ENCODE measurements around the gene ASIC3.
"Not testable (repeated sequence)": the region's sequence is repeated elsewhere in the genome, so short reads cannot be mapped to it uniquely, and the experiment has no call there.

The ASIC3 gene

DNA sequence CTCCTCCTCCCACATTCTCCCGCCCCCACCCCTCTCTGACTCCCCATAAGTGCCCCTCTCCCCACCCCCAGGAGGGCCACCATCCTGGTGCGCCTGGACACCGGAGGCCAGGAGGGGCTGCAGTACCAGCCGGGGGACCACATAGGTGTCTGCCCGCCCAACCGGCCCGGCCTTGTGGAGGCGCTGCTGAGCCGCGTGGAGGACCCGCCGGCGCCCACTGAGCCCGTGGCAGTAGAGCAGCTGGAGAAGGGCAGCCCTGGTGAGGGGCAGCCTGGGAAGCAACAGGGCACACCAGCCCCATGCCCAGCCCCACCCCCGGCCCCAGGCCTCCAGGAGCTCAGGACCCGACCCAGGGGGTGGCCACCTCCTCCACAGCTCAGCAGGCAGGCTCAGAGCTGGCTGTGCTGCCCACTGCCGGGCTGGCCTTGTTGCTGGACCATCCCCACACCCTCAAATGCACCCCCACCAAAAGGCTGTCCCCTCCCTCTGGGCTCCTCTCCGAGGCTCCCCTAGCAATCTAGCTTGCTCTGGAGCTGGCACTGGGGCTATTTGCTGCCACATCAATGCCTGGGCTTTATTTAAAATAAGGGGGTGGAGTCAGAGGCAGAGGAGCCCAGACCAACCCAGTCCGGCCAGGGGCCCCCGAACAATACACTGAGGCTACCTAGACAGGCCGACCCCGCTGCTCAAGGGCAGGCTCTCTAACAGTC is 38.8 kb upstream of the ASIC3 start:
- TF ChIP-seq JUND (IDR thresholded peaks at IDR 0.05; ENCODE audit: low read depth) = no peak
- in situ Hi-C loops (cut with HindIII; ENCODE audit: low pct_unique_long_range_greater_than_20kb, low sequenced_read_pairs) = no loop called here
- DNase-seq (ENCODE audit: low read depth in 1 of 2, low spot score in 1 of 2) = no peak

DNA sequence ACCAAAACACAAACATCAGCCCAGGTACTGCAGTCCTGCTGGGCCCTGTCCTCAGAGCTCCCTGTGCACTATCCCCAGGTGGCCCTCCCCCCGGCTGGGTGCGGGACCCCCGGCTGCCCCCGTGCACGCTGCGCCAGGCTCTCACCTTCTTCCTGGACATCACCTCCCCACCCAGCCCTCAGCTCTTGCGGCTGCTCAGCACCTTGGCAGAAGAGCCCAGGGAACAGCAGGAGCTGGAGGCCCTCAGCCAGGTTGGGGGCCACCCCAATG is 38.4 kb upstream of the ASIC3 start:
- DNase-seq (ENCODE audit: low read depth in 1 of 2, low spot score in 1 of 2) = no peak
- in situ Hi-C loops (cut with HindIII; ENCODE audit: low pct_unique_long_range_greater_than_20kb, low sequenced_read_pairs) = no loop called here
- TF ChIP-seq JUND (IDR thresholded peaks at IDR 0.05; ENCODE audit: low read depth) = no peak

DNA sequence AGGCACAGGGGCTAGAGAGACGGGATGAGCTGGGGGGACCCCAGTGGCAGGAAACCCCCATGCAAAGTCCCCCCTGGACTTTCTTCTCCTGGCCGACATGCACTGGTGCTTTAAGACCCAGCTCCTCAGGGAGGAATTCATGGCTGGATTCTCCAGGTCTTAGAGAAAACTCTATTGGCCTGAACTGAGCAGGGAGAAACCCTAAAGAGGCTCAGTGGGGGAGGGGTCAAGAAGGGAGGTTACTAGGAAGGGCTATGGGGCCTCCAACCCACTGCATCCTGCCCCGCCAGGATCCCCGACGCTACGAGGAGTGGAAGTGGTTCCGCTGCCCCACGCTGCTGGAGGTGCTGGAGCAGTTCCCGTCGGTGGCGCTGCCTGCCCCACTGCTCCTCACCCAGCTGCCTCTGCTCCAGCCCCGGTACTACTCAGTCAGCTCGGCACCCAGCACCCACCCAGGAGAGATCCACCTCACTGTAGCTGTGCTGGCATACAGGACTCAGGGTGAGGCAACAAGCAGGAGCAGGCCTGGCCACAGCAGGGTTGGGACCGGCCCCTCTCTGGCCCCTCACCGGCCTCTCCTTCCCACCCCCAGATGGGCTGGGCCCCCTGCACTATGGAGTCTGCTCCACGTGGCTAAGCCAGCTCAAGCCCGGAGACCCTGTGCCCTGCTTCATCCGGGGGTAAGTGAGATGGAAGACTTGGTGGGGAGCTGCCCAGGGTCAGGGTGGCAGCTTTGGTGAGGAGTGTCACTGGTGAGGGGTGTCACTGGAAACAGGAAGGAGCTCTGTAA is 37.8 kb upstream of the ASIC3 start:
- TF ChIP-seq JUND (IDR thresholded peaks at IDR 0.05; ENCODE audit: low read depth) = no peak
- in situ Hi-C loops (cut with HindIII; ENCODE audit: low pct_unique_long_range_greater_than_20kb, low sequenced_read_pairs) = no loop called here
- no peak for DNase-seq (ENCODE audit: low read depth in 1 of 2, low spot score in 1 of 2)

DNA sequence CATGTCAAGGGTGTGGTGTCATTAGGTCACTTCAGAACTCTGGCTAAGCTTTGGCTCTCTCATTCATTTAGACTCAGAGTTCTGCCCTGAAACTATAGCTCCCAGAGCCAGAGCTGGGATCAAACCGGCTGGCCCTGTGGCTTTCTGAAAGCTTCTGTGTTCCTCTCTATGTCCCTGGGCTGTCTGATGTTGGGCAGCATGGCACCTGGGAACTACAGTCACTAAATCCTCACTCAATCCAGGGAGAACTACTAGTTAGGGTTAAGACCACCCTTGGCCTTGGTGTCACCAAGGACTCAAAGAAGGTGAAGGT is 37.3 kb upstream of the ASIC3 start:
- in situ Hi-C loops (cut with HindIII; ENCODE audit: low pct_unique_long_range_greater_than_20kb, low sequenced_read_pairs) = no loop called here
- DNase-seq (ENCODE audit: low read depth in 1 of 2, low spot score in 1 of 2) = no peak
- TF ChIP-seq JUND (IDR thresholded peaks at IDR 0.05; ENCODE audit: low read depth) = no peak

DNA sequence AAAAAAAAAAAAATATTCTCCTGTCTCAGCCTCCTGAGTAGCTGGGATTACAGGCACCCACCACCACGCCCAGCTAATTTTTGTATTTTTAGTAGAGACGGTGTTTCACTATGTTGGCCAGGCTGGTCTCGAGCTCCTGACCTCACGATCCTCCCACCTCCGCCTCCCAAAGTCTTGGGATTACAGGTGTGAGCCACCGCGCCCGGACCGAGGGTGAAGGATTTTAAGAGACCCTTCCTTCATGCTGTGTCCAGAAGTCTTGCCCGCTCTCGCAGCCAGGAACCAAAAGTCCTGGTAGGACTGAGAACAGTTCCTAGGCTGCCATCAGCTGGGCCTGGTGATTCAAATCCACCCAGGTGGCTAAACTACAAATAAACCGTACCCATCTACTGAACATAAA is 36.7 kb upstream of the ASIC3 start:
- DNase-seq (ENCODE audit: low read depth in 1 of 2, low spot score in 1 of 2); in situ Hi-C loops (cut with HindIII; ENCODE audit: low pct_unique_long_range_greater_than_20kb, low sequenced_read_pairs): not testable (repeated sequence)

DNA sequence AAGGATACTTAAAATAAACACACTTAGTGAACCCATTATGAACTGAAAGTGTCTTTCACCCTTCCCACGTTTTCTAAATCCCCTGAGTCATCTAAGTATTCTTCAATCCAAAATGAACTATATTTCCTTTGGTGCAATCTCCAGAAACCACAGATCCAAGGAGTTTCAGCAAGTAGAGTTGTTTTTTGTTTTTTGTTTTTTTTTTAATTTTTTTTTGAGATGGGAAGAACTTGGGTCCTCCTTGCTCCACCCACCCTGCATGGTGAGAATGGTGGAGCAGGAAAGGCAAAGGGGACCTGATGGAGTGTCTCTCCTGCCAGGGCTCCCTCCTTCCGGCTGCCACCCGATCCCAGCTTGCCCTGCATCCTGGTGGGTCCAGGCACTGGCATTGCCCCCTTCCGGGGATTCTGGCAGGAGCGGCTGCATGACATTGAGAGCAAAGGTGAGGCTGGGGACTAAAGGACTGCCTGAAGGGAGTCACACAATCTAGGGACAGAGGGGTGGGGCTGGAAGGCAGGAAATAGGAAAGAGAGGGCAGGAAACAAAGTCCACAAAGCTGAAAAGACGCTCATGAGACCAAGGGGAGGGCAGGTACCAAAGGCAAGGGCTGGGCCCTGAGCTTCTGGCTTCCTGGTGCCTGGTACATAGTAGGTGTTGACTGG is 36.2 kb upstream of the ASIC3 start:
- TF ChIP-seq JUND (IDR thresholded peaks at IDR 0.05; ENCODE audit: low read depth) = no peak
- in situ Hi-C loops (cut with HindIII; ENCODE audit: low pct_unique_long_range_greater_than_20kb, low sequenced_read_pairs) = no loop called here
- no peak for DNase-seq (ENCODE audit: low read depth in 1 of 2, low spot score in 1 of 2)

DNA sequence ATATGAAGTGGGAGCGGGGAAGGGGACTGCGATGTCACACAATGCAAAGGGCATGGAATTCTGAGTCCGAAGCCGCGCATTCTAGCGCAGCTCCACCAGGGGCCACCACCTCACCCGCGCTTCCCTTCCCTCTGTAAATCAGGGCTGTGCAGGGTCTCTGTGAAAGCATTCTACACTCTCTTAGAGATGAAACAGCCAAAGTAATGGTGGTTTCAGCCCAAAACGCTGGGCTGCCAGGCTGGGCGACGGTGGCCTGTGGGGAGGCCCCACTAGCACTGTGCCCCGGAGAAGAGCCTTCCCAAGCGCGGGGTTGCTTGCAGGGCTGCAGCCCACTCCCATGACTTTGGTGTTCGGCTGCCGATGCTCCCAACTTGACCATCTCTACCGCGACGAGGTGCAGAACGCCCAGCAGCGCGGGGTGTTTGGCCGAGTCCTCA is 35.4 kb upstream of the ASIC3 start:
- TF ChIP-seq JUND (IDR thresholded peaks at IDR 0.05; ENCODE audit: low read depth) = no peak
- peak; percentile 41 to 42 for DNase-seq (ENCODE audit: low read depth in 1 of 2, low spot score in 1 of 2)
- in situ Hi-C loops (cut with HindIII; ENCODE audit: low pct_unique_long_range_greater_than_20kb, low sequenced_read_pairs) = no loop called here

DNA sequence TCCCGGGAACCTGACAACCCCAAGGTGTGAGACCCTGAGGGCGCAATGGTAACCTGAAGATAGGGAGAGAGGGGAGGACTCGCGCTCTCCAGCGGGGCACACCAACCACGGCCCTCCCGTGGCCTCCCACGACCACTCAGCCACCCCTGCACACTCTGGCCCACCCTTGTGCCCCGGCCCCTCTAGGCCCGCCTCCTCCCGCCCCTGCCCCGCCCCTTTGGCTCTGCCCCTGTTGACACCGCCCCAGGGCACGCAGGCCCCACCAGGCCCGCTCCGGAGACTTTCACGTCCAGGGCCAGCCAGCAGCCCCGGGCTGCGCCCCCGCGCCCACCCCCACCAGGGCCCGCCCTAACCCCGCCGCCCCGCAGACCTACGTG is 35.0 kb upstream of the ASIC3 start:
- TF ChIP-seq JUND (IDR thresholded peaks at IDR 0.05; ENCODE audit: low read depth) = no peak
- in situ Hi-C loops (cut with HindIII; ENCODE audit: low pct_unique_long_range_greater_than_20kb, low sequenced_read_pairs) = no loop called here
- DNase-seq (ENCODE audit: low read depth in 1 of 2, low spot score in 1 of 2) = no peak

DNA sequence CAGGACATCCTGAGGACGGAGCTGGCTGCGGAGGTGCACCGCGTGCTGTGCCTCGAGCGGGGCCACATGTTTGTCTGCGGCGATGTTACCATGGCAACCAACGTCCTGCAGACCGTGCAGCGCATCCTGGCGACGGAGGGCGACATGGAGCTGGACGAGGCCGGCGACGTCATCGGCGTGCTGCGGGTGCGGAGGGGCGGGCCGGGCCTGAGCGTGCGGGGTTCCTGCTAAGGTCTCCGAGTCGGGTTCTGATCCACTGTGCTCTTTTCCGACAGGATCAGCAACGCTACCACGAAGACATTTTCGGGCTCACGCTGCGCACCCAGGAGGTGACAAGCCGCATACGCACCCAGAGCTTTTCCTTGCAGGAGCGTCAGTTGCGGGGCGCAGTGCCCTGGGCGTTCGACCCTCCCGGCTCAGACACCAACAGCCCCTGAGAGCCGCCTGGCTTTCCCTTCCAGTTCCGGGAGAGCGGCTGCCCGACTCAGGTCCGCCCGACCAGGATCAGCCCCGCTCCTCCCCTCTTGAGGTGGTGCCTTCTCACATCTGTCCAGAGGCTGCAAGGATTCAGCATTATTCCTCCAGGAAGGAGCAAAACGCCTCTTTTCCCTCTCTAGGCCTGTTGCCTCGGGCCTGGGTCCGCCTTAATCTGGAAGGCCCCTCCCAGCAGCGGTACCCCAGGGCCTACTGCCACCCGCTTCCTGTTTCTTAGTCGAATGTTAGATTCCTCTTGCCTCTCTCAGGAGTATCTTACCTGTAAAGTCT is 34.4 kb upstream of the ASIC3 start:
- TF ChIP-seq JUND (IDR thresholded peaks at IDR 0.05; ENCODE audit: low read depth) = no peak
- no peak for DNase-seq (ENCODE audit: low read depth in 1 of 2, low spot score in 1 of 2)
- in situ Hi-C loops (cut with HindIII; ENCODE audit: low pct_unique_long_range_greater_than_20kb, low sequenced_read_pairs) = no loop called here

DNA sequence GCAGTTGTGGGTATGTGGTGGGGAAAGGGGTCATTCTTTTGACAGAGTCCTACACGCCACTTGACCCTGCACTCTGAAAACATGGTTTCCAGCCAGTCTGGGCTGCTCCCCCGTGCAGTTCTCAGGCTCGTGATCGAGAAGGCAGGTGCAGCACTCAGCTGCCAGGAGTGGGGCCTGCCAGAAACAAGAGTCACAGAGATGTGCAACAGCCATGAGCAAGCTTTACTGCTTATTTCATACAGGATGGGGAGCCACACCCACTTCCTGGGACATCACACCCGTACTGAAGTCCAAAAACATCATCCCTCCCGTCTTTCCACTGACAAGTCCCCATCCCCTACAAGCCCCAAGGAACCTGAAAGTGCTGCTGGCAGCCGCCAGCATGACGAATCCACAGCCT is 33.4 kb upstream of the ASIC3 start:
- no peak for TF ChIP-seq JUND (IDR thresholded peaks at IDR 0.05; ENCODE audit: low read depth)
- DNase-seq (ENCODE audit: low read depth in 1 of 2, low spot score in 1 of 2) = no peak
- in situ Hi-C loops (cut with HindIII; ENCODE audit: low pct_unique_long_range_greater_than_20kb, low sequenced_read_pairs) = no loop called here

DNA sequence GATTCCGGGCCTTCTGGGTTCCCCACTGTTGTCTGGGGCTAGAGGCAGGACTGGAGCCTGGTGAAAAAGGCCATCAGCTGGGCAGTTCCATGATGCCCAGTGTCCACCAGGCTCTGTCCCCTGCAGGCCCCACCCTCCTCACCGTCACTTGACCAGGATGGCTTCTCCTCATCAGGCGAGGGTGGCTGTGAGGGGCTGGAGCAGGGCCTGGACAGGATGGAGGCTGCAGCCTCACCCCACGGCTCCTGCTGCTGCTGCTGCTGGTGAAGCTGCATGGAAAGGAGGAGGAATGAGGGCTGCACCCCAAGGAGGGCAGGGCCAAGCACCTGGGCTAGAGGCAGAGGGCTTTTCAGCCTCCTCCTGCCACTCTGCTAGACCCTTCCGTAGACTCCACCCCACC is 32.4 kb upstream of the ASIC3 start:
- TF ChIP-seq JUND (IDR thresholded peaks at IDR 0.05; ENCODE audit: low read depth) = no peak
- no peak for DNase-seq (ENCODE audit: low read depth in 1 of 2, low spot score in 1 of 2)
- in situ Hi-C loops (cut with HindIII; ENCODE audit: low pct_unique_long_range_greater_than_20kb, low sequenced_read_pairs) = no loop called here

DNA sequence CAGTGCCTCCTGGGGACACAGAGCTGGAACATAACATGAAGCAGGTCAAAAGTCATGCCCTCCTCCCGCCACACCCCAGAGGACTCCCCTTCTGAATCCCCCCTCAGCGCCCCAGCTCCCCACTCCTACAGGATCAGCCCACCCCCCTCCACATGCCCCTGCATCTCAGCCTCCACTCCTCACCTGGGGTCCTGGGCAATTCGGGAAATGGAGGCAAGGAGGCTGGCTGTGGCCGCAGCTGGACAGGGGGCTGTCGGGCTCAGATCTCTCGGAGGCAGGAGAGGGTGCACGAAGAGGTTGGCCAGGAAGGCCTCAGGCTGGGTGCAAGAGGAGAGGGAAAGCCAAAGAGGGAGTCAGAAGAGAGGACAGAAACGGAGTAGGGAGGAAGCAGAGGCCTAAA is 31.8 kb upstream of the ASIC3 start:
- in situ Hi-C loops (cut with HindIII; ENCODE audit: low pct_unique_long_range_greater_than_20kb, low sequenced_read_pairs) = no loop called here
- no peak for DNase-seq (ENCODE audit: low read depth in 1 of 2, low spot score in 1 of 2)
- TF ChIP-seq JUND (IDR thresholded peaks at IDR 0.05; ENCODE audit: low read depth) = no peak

DNA sequence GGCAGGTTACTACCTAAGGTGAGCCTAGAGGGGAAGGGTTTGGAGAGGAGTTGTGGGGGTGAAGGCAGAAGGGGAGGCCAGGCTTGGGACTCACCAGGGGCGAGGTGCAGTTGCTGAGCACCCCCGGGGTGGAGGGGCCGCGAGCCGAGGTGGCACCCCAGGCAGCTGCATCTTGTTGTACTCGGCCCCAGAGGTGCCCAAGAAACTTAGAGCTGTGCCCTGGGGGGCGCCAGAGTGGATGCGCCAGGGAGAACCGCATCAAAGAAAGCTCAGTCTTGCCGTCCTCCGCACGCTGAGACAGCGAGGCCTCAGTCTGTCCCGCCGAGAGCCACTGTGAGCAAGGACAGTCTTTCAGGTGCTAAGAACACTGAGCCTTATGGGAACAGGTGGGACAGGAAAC is 31.4 kb upstream of the ASIC3 start:
- in situ Hi-C loops (cut with HindIII; ENCODE audit: low pct_unique_long_range_greater_than_20kb, low sequenced_read_pairs) = no loop called here
- no peak for TF ChIP-seq JUND (IDR thresholded peaks at IDR 0.05; ENCODE audit: low read depth)
- DNase-seq (ENCODE audit: low read depth in 1 of 2, low spot score in 1 of 2) = no peak

All from T47D (cell line).